ENCODE measurements around the gene GPC6.

GPC6 gene

GRCh38 chr13:93521307-93521706, 294.7 kb downstream of the GPC6 start:
- no peaks in the 10 kb centered on the region for H3K27me3 ChIP-seq (ENCODE audit: insufficient read depth, poor library complexity, severe bottlenecking)
- no peak for TF ChIP-seq REST (IDR thresholded peaks at IDR 0.05; ENCODE audit: insufficient replicate concordance, low read depth)
- H3K4me3 ChIP-seq (replicated peaks; ENCODE audit: insufficient read depth, low read length), result no peak overlapping the region
- H3K27ac ChIP-seq (replicated peaks), result no peak overlapping the region
- no peak for DNase-seq (ENCODE audit: low read depth in 1 of 2, low spot score in 1 of 2)

- no peak for TF ChIP-seq GABPA (IDR thresholded peaks at IDR 0.05; ENCODE audit: low read depth)
- TF ChIP-seq CTCF (IDR thresholded peaks at IDR 0.05; ENCODE audit: insufficient read depth, low read length), result no peak
- no peak for TF ChIP-seq REST (IDR thresholded peaks at IDR 0.05; ENCODE audit: insufficient replicate concordance, low read depth)
- TF ChIP-seq POLR2AphosphoS5 (IDR thresholded peaks at IDR 0.05; ENCODE audit: low read depth), result no peak
- no peak for TF ChIP-seq SPI1 (IDR thresholded peaks at IDR 0.05; ENCODE audit: borderline replicate concordance, low read depth)
- no peaks in the 10 kb centered on the region for H3K27me3 ChIP-seq (ENCODE audit: insufficient read depth, poor library complexity, severe bottlenecking)
- no peak for DNase-seq (ENCODE audit: low read depth in 1 of 2, low spot score in 1 of 2)
- H3K27ac ChIP-seq (replicated peaks), result no peak overlapping the region
- H3K4me3 ChIP-seq (replicated peaks; ENCODE audit: insufficient read depth, low read length), result no peak overlapping the region
Observed at GRCh38 chr13:93522501-93522900, 295.9 kb downstream of the GPC6 start.

GRCh38 chr13:93525087-93525486, 298.5 kb downstream of the GPC6 start:
- no peak overlapping the region for H3K4me3 ChIP-seq (replicated peaks; ENCODE audit: insufficient read depth, low read length)
- DNase-seq (ENCODE audit: low read depth in 1 of 2, low spot score in 1 of 2), result no peak
- TF ChIP-seq CTCF (IDR thresholded peaks at IDR 0.05; ENCODE audit: insufficient read depth, low read length) (no peak), REST (IDR thresholded peaks at IDR 0.05; ENCODE audit: insufficient replicate concordance, low read depth) (no peak), GABPA (IDR thresholded peaks at IDR 0.05; ENCODE audit: low read depth) (no peak), POLR2AphosphoS5 (IDR thresholded peaks at IDR 0.05; ENCODE audit: low read depth) (no peak), SPI1 (IDR thresholded peaks at IDR 0.05; ENCODE audit: borderline replicate concordance, low read depth) (no peak)
- no peaks in the 10 kb centered on the region for H3K27me3 ChIP-seq (ENCODE audit: insufficient read depth, poor library complexity, severe bottlenecking)
- no peak overlapping the region for H3K27ac ChIP-seq (replicated peaks)

Measured in HL-60 (cell line).